HFFc6 (cell line): ENCODE results near the gene GJD3. TPM values are rescaled to one million over a fixed set of nuclear protein-coding genes. Genes with fewer than 3 reads are reported as not detected.
"Not testable (repeated sequence)": the region's sequence is repeated elsewhere in the genome, so short reads cannot be mapped to it uniquely, and the experiment has no call there.

Source experiments
- DNase-seq: peaks from one replicate; pipeline ENCODE4 v3.0.0-alpha.2; 2018
- H3K27ac Mint-ChIP-seq: 2 replicates; pipeline ENCODE4 v1.8.0; 2020; ENCODE audit warnings: mild to moderate bottlenecking, mixed read lengths
- H3K27me3 Mint-ChIP-seq: 2 replicates; pipeline ENCODE4 v1.8.0; 2021; ENCODE audit warnings: mild to moderate bottlenecking, moderate library complexity, mixed read lengths; ENCODE audit not compliant: insufficient read depth
- H3K36me3 Mint-ChIP-seq: 2 replicates; pipeline ENCODE4 v1.8.0; 2021; ENCODE audit warnings: low read depth, mixed read lengths
- H3K4me1 Mint-ChIP-seq: 2 replicates; pipeline ENCODE4 v1.8.0; 2020; ENCODE audit warnings: low read depth, mixed read lengths
- H3K4me3 Mint-ChIP-seq: 2 replicates; pipeline ENCODE4 v1.8.0; 2020; ENCODE audit warnings: mild to moderate bottlenecking, moderate library complexity, mixed read lengths
- H3K9me3 Mint-ChIP-seq: 2 replicates; pipeline ENCODE4 v1.8.0; 2020; ENCODE audit warnings: mild to moderate bottlenecking, mixed read lengths
- total RNA-seq, 6 experiments: library from RNA; stranded (reverse); fragmentation: NEBNext Ultra II Directional; extraction: Animal tissue kit (Norgen Biotek cat#: 25700); gene quantifications; 2 replicates in 1 of 6; 3 replicates in 5 of 6; pipeline ENCODE4 v1.2.3, GENCODE V29; 2021
- TF ChIP-seq, protein P1 (sequence below): fragments of 200-600 bp; sonication (generic); IDR thresholded peaks from 2 replicates; pipeline ENCODE4 v1.5.0; 2021; ENCODE audit warnings: antibody characterized with exemption, mild to moderate bottlenecking

The GJD3 gene
- total RNA-seq, 6 experiments from 2014 or later: 0.36 to 1.4 (median 0.81) TPM

DNA sequence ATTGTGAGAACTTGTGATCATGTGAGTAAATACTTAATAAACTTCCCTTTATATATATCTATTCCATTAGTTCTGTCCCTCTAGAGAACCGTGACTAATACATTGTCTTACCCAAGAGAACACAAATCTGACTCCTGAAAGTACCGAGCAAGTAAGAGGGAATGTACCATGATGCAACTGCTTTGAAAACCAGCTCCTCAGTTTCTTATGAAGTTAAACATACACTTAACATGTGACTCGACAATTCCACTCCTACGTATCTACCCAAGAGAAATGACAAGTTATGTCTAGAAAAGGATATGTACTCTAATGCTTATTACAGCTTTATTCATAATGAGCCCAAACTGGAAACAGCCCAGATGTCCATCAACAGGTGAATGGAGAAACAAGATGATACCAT lies 8.8 kb upstream of the GJD3 start:
- peaks cover 28% of the 10 kb centered on the region for H3K36me3 Mint-ChIP-seq
- H3K4me1 Mint-ChIP-seq: peaks cover 19% of the 10 kb centered on the region
- H3K4me3 Mint-ChIP-seq: no peak overlapping the region
- H3K27ac Mint-ChIP-seq: no peak overlapping the region; the same call in 1 of the 2 replicates
- TF ChIP-seq, protein P1, sequence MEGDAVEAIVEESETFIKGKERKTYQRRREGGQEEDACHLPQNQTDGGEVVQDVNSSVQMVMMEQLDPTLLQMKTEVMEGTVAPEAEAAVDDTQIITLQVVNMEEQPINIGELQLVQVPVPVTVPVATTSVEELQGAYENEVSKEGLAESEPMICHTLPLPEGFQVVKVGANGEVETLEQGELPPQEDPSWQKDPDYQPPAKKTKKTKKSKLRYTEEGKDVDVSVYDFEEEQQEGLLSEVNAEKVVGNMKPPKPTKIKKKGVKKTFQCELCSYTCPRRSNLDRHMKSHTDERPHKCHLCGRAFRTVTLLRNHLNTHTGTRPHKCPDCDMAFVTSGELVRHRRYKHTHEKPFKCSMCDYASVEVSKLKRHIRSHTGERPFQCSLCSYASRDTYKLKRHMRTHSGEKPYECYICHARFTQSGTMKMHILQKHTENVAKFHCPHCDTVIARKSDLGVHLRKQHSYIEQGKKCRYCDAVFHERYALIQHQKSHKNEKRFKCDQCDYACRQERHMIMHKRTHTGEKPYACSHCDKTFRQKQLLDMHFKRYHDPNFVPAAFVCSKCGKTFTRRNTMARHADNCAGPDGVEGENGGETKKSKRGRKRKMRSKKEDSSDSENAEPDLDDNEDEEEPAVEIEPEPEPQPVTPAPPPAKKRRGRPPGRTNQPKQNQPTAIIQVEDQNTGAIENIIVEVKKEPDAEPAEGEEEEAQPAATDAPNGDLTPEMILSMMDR: no peak
- peak; percentile 49 for DNase-seq
- H3K27me3 Mint-ChIP-seq: no peaks in the 10 kb centered on the region; the same call in 1 of the 2 replicates
- H3K9me3 Mint-ChIP-seq: peaks cover 23% of the 10 kb centered on the region

DNA sequence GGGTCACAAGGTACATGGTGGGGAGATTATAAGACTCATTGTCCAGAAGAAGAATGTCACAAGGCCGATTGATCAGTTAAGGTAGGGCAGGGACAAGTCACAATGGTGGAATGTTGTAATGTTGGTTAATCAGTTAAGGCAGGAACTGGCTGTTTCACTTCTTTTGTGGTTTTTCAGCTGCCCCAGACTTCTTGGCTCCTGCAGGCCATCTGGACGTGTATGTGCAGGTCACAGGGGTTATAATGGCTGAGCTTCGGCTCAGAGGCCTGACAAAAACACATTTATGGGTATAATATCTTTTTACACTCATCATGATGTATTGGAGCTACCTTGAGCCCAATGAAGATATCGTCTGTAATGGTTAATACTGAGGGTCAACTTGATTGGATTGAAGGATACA lies 8.1 kb upstream of the GJD3 start:
- H3K4me3 Mint-ChIP-seq, DNase-seq, H3K27ac Mint-ChIP-seq, H3K27me3 Mint-ChIP-seq: not testable (repeated sequence)
- H3K9me3 Mint-ChIP-seq: peaks cover 23% of the 10 kb centered on the region
- H3K36me3 Mint-ChIP-seq: peaks cover 28% of the 10 kb centered on the region
- peaks cover 19% of the 10 kb centered on the region for H3K4me1 Mint-ChIP-seq

DNA sequence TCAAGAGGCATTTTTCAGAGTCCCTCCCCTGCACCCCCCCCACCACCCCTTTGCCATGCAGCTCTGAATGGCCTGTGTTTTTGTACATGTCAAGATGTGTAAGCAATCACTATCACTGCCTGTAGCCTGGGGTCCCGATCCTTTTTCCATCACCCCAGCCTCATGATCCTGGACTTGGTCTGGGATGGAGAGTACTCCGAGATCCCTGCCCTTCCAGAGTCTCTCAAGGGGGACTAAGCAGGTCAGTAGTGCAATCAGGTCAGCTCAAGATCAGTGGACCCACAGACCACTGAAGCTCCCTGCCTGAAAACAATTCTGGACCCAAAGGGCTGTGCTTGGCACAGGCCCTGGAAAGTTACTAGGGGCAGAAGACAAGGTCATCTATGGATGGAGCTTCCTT lies 7.5 kb upstream of the GJD3 start:
- peaks cover 28% of the 10 kb centered on the region for H3K36me3 Mint-ChIP-seq
- H3K27ac Mint-ChIP-seq: no peak overlapping the region
- TF ChIP-seq, protein P1: no peak
- no peak overlapping the region for H3K4me3 Mint-ChIP-seq
- H3K4me1 Mint-ChIP-seq: peaks cover 19% of the 10 kb centered on the region
- H3K9me3 Mint-ChIP-seq: peaks cover 23% of the 10 kb centered on the region
- DNase-seq: no peak
- peaks cover 1% of the 10 kb centered on the region for H3K27me3 Mint-ChIP-seq

DNA sequence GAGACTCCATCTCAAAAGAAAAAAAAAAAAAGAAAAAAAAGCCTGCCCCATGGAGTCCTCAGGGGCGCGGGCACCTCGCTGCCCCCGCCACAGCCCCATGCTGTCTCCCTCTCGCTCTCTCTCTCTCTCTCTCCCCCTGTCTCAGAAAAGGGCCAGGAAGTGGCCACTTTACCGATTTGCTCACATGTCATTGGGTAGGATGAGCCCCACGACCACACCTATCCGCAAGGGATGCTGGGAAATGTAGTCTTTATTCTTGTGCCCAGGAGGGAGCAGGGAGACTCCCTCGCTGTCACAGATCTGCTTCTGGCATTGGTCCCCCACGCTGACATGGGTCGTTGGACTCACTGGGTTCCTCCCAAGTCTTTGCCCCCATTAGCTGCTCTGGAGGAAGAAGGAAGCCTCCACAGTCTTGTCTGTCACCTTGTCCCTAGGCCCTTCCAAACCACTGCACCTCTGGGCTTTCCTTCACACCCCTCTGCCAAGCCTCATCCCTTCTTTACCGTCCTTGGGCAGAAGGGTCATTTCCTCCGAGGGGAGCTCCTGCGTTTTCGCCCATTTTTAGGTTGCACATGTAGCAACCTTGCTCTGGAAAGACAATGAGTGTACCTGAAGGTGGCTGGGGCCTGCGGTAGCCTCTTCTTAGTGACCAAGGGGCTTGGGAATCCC lies 6.9 kb upstream of the GJD3 start:
- TF ChIP-seq, protein P1: no peak
- DNase-seq: no peak
- Mint-ChIP-seq H3K9me3 (peaks cover 17% of the 10 kb centered on the region), H3K27ac (no peak overlapping the region), H3K27me3 (peaks cover 1% of the 10 kb centered on the region), H3K4me3 (no peak overlapping the region), H3K36me3 (peaks cover 22% of the 10 kb centered on the region), H3K4me1 (peaks cover 19% of the 10 kb centered on the region)

DNA sequence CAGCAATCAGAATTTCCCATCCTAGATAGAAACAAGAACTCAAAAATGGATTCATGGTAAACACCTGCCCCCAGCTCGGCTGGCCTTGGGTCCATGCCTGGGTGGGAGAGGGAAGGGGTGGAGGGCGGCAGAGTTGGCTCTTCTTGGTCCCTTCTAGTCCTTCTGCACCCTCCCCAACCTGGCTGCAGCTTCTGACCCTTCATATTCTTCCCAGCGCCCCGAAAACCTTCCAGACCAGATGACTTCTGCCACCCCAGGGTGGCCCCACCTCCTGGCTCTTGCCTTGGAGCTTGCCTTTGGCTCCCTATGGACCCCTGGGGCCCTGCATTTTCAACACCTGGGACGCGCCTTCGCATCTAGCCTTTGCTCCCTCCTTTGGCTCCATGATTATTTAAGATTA lies 5.4 kb upstream of the GJD3 start:
- Mint-ChIP-seq H3K27ac (no peak overlapping the region), H3K36me3 (peaks cover 20% of the 10 kb centered on the region), H3K9me3 (peaks cover 16% of the 10 kb centered on the region), H3K4me3 (no peak overlapping the region), H3K4me1 (peaks cover 19% of the 10 kb centered on the region), H3K27me3 (peaks cover 1% of the 10 kb centered on the region)
- TF ChIP-seq, protein P1: no peak
- no peak for DNase-seq

DNA sequence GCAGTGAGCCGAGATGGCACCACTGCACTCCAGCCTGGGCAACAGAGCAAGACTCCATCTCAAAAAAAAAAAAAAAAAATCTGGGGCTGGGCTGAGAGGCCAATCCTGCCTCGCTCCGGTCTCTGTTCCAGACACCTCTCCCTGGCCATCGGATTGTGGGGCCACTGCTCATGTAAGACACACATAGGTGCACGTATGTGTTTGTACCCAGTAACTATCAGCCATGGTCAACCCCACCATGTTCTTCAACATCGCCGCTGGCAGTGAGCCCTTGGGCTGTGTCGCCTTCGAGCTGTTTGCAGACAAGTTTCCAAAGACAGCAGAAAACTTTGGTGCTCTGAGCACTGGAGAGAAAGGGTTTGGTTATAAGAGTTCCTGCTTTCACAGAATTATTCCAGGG lies 3.2 kb upstream of the GJD3 start:
- not testable (repeated sequence) for H3K27ac Mint-ChIP-seq, H3K4me3 Mint-ChIP-seq, H3K9me3 Mint-ChIP-seq, DNase-seq, H3K27me3 Mint-ChIP-seq
- Mint-ChIP-seq H3K36me3 (peaks cover 12% of the 10 kb centered on the region), H3K4me1 (peaks cover 14% of the 10 kb centered on the region)
